GM12878 (cell line): Measurements from ENCODE around the gene PERM1. TPM values are rescaled to one million over a fixed set of nuclear protein-coding genes. Genes with fewer than 3 reads are reported as not detected.
"Not testable (repeated sequence)": the region's sequence is repeated elsewhere in the genome, so short reads cannot be mapped to it uniquely, and the experiment has no call there.

ENCODE experiments used
- ATAC-seq: fragments of 200-7000 bp; cut with Tn5 transposase; 3 replicates; pipeline ENCODE4 v1.9.1; 2020; ENCODE audit warnings: mild to moderate bottlenecking, moderate library complexity
- BruUV-seq: library from RNA; stranded (reverse); fragments of 400-500 nt; replicated peaks from 2 replicates; lab custom pipeline; 2021; lab: Mats Ljungman, UMichigan
- CTCF ChIA-PET: fragments of 300-600 bp; sonication (Branson Sonifier 250); formaldehyde crosslinking; extraction: SDS; loops from one replicate; lab custom pipeline; 2021; ENCODE audit warnings: inconsistent platforms; lab: Yijun Ruan, JAX
- POLR2A ChIA-PET: fragments of 350-600 bp; formaldehyde crosslinking; extraction: SDS; loops from one replicate; lab custom pipeline; 2021; ENCODE audit warnings: inconsistent platforms; lab: Charles Lee
- RAD21 ChIA-PET: fragments of 300-600 bp; sonication (Branson Sonifier 250); formaldehyde crosslinking; loops from one replicate; lab custom pipeline; 2023; ENCODE audit warnings: antibody characterized with exemption; ENCODE audit not compliant: unreplicated experiment; lab: Charles Lee
- SMC1A ChIA-PET: fragments of 300-600 bp; sonication (Branson Sonifier 250); formaldehyde crosslinking; loops from one replicate; lab custom pipeline; 2023; ENCODE audit not compliant: unreplicated experiment, uncharacterized antibody; lab: Charles Lee
- DNase-seq: peaks from one replicate; pipeline ENCODE4 v3.0.0-alpha.2; 2011; ENCODE audit warnings: low read depth, low spot score
- FAIRE-seq: peaks from 3 replicates; lab custom pipeline; 2011; peaks lifted over from hg19 to GRCh38; lab: Jason Lieb, UNC
- H2AFZ ChIP-seq: 2 replicates; pipeline ENCODE4 v1.6.0; 2011; ENCODE audit warnings: low read depth, low read length, control low read depth; ENCODE audit not compliant: control insufficient read depth
- H3K27ac ChIP-seq: 2 replicates; pipeline ENCODE4 v1.5.1; 2011; ENCODE audit warnings: control low read depth; ENCODE audit not compliant: control insufficient read depth, insufficient read depth
- H3K27me3 ChIP-seq, 2 experiments: replicated peaks in 1 of 2; 2 replicates each; pipeline versions ENCODE4 v1.6.0 to v1.6.1; 2011; ENCODE audit warnings: low read length in 1 of 2; ENCODE audit not compliant: control insufficient read depth in 2 of 2, insufficient read depth in 2 of 2
- H3K36me3 ChIP-seq, 2 experiments: 2 replicates each; pipeline ENCODE4 v1.5.1; 2011; ENCODE audit warnings: low read length in 1 of 2; ENCODE audit not compliant: control insufficient read depth in 2 of 2, insufficient read depth in 2 of 2
- H3K4me1 ChIP-seq: 2 replicates; pipeline ENCODE4 v1.6.1; 2011; ENCODE audit warnings: mild to moderate bottlenecking, low read length, moderate library complexity, mixed read lengths; ENCODE audit not compliant: control insufficient read depth, insufficient read depth
- H3K4me2 ChIP-seq: 2 replicates; pipeline ENCODE4 v1.6.0; 2011; ENCODE audit warnings: control low read depth; ENCODE audit not compliant: control insufficient read depth, insufficient read depth
- H3K4me3 ChIP-seq: fragments of 200-600 bp; sonication (generic); 2 replicates; pipeline ENCODE4 v1.5.1; 2016
- H3K79me2 ChIP-seq: 2 replicates; pipeline ENCODE4 v1.6.0; 2011; ENCODE audit warnings: low read length; ENCODE audit not compliant: control insufficient read depth, insufficient read depth
- H3K9ac ChIP-seq: 2 replicates; pipeline ENCODE4 v1.8.0; 2011; ENCODE audit warnings: low read length, control low read depth, mixed read lengths; ENCODE audit not compliant: control insufficient read depth, insufficient read depth
- H3K9me3 ChIP-seq: replicated peaks from 3 replicates; pipeline ENCODE4 v1.5.1; 2011; ENCODE audit warnings: mild to moderate bottlenecking, low read length; ENCODE audit not compliant: control insufficient read depth, insufficient read depth
- H4K20me1 ChIP-seq: 2 replicates; pipeline ENCODE4 v1.6.0; 2011; ENCODE audit not compliant: control insufficient read depth, insufficient read depth
- NFYB ChIP-seq: IDR thresholded peaks from 2 replicates; pipeline ENCODE4 v1.6.1; 2011; ENCODE audit warnings: low read depth, mild to moderate bottlenecking, low read length, improper control_type of control experiment, moderate library complexity; ENCODE audit not compliant: insufficient read depth
- WGBS: methylation state at CpG from one replicate; pipeline ENCODE4 v1.1.6; 2016; ENCODE audit warnings: low lambda C conversion rate; ENCODE audit not compliant: insufficient replicate concordance, insufficient coverage; ENCODE audit errors: missing lambda C conversion rate; 5-methylcytosine and 5-hydroxymethylcytosine counted together
- in situ Hi-C: fragments of 300-500 bp; cut with MboI; formaldehyde crosslinking; loops from 9 replicates; pipeline ENCODE4 v1.14.3; 2018; ENCODE audit warnings: mixed read lengths
- intact Hi-C: fragments of 100-400 bp; cut with micrococcal nuclease; formaldehyde crosslinking; loops from one replicate; pipeline ENCODE4 v1.14.2; 2022; ENCODE audit not compliant: unreplicated experiment
- polyA plus RNA-seq, 11 experiments: library from polyadenylated mRNA; depleted of rRNA in 4 of 11; unstranded in 6 of 11; stranded (reverse) in 5 of 11; fragments of >200 nt; fragmentation: Nextera tagmentation in 4 of 11; fragmentation: Illumina TruSeq in 1 of 11; extraction: Ambion mirVana in 4 of 11; extraction: Trizol in 1 of 11; gene quantifications; 1 replicate in 1 of 11; 2 replicates in 10 of 11; pipeline versions ENCODE4 v1.2.1 to v1.2.3, GENCODE V29; 2011 to 2016; ENCODE audit warnings: inconsistent platforms in 2 of 11, missing spikeins in 2 of 11, low read depth in 1 of 11
- total RNA-seq, 4 experiments: library from RNA; depleted of rRNA in 3 of 4; stranded (reverse); fragments of >200 nt in 3 of 4; fragmentation: Illumina TruSeq in 1 of 4; extraction: Trizol in 1 of 4; gene quantifications; 2 replicates each; pipeline versions ENCODE4 v1.2.1 to v1.2.3, GENCODE V29; 2013 to 2021

The PERM1 gene
- total and polyA plus RNA-seq, 10 of the 15 experiments (the other 5 are each of a cell fraction or from before 2014, with no cell fraction given), result not detected

DNA sequence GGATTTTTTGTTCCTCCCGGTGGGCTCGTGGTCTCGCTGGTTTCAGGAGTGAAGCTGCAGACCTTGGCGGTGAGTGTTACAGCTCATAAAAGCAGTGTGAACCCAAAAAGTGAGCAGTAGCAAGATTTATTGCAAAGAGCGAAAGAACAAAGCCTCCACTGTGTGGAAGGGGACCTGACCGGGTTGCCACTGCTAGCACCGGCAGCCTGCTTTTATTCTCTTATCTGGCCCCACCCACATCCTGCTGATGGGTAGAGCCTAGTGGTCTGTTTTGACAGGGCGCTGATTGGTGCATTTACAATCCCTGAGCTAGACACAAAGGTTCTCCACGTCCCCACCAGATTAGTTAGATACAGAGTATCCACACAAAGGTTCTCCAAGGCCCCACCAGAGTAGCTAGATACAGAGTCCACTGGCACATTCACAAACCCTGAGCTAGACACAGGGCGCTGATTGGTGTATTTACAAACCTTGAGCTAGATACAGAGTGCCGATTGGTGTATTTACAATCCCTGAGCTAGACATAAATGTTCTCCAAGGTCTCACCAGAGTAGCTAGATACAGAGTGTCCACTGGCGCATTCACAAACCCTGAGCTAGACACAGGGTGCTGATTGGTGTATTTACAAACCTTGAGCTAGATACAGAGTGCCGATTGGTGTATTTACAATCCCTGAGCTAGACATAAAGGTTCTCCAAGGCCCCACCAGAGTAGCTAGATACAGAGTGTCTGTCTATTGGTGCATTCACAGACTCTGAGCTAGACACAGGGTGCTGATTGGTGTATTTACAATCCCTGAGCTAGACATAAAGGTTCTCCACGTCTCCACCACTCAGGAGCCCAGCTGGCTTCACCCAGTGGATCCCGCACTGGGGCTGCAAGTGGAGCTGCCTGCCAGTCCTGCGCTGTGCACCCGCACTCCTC lies 35.8 kb upstream of the PERM1 start:
- TF ChIP-seq NFYB, result peak; percentile 54; the same call in 1 of the 2 replicates
- ChIA-PET RAD21 (interaction anchor here (0.8 to 3.5 kb wide), 4 partner anchors 15 to 46 kb away, joined by 3 to 28 read pairs (median 4); no protein-coding TSS in a partner anchor), POLR2A (interaction anchor here (1.0 to 2.1 kb wide), 2 partner anchors 13 to 22 kb away, joined by 4 to 6 read pairs; no protein-coding TSS in a partner anchor), CTCF (interaction anchor here (1.9 to 7.4 kb wide), 4 partner anchors 15 to 46 kb away, joined by 6 to 68 read pairs (median 32); no protein-coding TSS in a partner anchor), SMC1A (interaction anchor here (0.9 to 1.3 kb wide), 4 partner anchors 22 to 233 kb away, joined by 3 to 6 read pairs (median 4); no protein-coding TSS in a partner anchor)
- DNase-seq, in situ Hi-C loops, H3K36me3 ChIP-seq, H3K4me3 ChIP-seq, H3K4me2 ChIP-seq, BruUV-seq, H3K27me3 ChIP-seq, H4K20me1 ChIP-seq, H2AFZ ChIP-seq, ATAC-seq, H3K9ac ChIP-seq, H3K27ac ChIP-seq, FAIRE-seq, H3K9me3 ChIP-seq: not testable (repeated sequence)
- WGBS, result 80% methylated on average over 17 of the region's 17 CpGs
- peaks cover 16% of the 10 kb centered on the region for H3K4me1 ChIP-seq
- intact Hi-C loops, result loop anchor here (5.0 kb wide), 1 partner anchor 45 kb away; no protein-coding TSS in a partner anchor
- peaks cover 24% of the 10 kb centered on the region for H3K79me2 ChIP-seq
